Motor neuron (in vitro differentiated cells): ENCODE data around the gene PPP1R13L. TPM values are rescaled to one million over a fixed set of nuclear protein-coding genes. Genes with fewer than 3 reads are reported as not detected.
"Not testable (repeated sequence)": the region's sequence is repeated elsewhere in the genome, so short reads cannot be mapped to it uniquely, and the experiment has no call there.

ENCODE experiments used
- ATAC-seq, 8 experiments: fragments of 200-7000 bp; cut with Tn5 transposase; replicated peaks in 6 of 8; 2 replicates each; pipeline ENCODE4 v1.8.0; 2021; ENCODE audit warnings: mild to moderate bottlenecking in 8 of 8, moderate library complexity in 8 of 8
- H3K27ac ChIP-seq, 2 donors: fragments of 250-450 bp; sonication (Bioruptor Pico); 2 replicates each; pipeline ENCODE4 v1.9.0; 2021; ENCODE audit warnings: antibody characterized with exemption in 2 of 2, mild to moderate bottlenecking in 2 of 2, moderate library complexity in 1 of 2
- H3K4me1 ChIP-seq, 2 donors: fragments of 250-450 bp; sonication (Bioruptor Pico); replicated peaks in 1 of 2; 2 replicates each; pipeline ENCODE4 v1.6.1; 2021; ENCODE audit warnings: antibody characterized with exemption in 2 of 2, mild to moderate bottlenecking in 2 of 2, moderate library complexity in 1 of 2
- H3K4me3 ChIP-seq, 5 donors: fragments of 250-450 bp; sonication (Bioruptor Pico); 2 replicates each; pipeline ENCODE4 v1.9.0; 2021; ENCODE audit warnings: antibody characterized with exemption in 5 of 5, mild to moderate bottlenecking in 5 of 5, moderate library complexity in 4 of 5
- WGBS, 10 experiments: fragments of 450-650 bp; shearing (Covaris generic); methylation state at CpG; one replicate each; pipeline ENCODE4 v1.0.0; 2022; 5-methylcytosine and 5-hydroxymethylcytosine counted together
- in situ Hi-C, 9 experiments: fragments of 400-800 bp; cut with MboI; loops; one replicate each; pipeline ENCODE4 v1.15.0; 2021; ENCODE audit warnings: low sequenced_read_pairs in 9 of 9, low pct_unique_long_range_greater_than_20kb in 2 of 9; ENCODE audit not compliant: unreplicated experiment in 9 of 9
- total RNA-seq, 8 experiments: library from RNA; unstranded; fragments of 300-600 nt; gene quantifications; 2 replicates each; pipeline versions ENCODE4 v1.2.3 to v1.2.4, GENCODE V29; 2022

Gene PPP1R13L
- total RNA-seq, 8 experiments from 2014 or later: 0.67 to 4.2 (median 1.5) TPM

- no peaks in the 10 kb centered on the region for H3K4me1 ChIP-seq
- in situ Hi-C loops: no loop called here
- H3K4me3 ChIP-seq: no peak overlapping the region
- no peak overlapping the region for H3K27ac ChIP-seq
- 91 to 100% (median 100%) methylated on average over 1 to 4 of the region's 6 CpGs; no CpG with 5 or more reads in 6 of the 10 experiments for WGBS, 10 experiments
- ATAC-seq: no peak
These were observed 8.6 kb upstream of the PPP1R13L start for GRCh38 chr19:45413497-45413896.

DNA sequence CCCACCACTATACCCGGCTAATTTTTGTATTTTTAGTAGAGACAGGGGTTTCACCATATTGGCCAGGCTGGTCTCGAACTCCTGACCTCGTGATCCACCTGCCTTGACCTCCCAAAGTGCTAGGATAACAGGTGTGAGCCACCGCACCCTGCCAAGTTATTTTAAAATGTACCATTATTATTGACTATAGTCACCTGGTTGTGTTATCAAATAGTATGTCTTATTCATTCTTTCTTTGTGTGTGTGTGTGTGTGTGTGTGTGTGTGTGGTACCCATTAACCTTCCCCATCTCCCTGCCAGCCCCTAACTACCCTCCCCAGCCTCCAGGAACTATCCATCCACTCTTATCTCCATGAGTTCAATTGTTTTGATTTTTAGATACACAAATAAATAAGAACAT is 5.5 kb upstream of the PPP1R13L start:
- ATAC-seq, H3K27ac ChIP-seq, H3K4me1 ChIP-seq, in situ Hi-C loops, H3K4me3 ChIP-seq: not testable (repeated sequence)
- 85 to 100% (median 100%) methylated on average over 1 to 3 of the region's 4 CpGs; no CpG with 5 or more reads in 5 of the 10 experiments for WGBS, 10 experiments

GRCh38 chr19:45409557-45409920 is 4.7 kb upstream of the PPP1R13L start:
- Histone ChIP-seq H3K4me1 (peaks cover 4 to 6% of the 10 kb centered on the region in 2 donors), H3K4me3 (no peak overlapping the region), H3K27ac (no peak overlapping the region)
- ATAC-seq: no peak
- WGBS, 10 experiments: 44 to 89% (median 72%) methylated on average over 2 to 4 of the region's 4 CpGs; no CpG with 5 or more reads in 6 of the 10 experiments
- in situ Hi-C loops: no loop called here

DNA sequence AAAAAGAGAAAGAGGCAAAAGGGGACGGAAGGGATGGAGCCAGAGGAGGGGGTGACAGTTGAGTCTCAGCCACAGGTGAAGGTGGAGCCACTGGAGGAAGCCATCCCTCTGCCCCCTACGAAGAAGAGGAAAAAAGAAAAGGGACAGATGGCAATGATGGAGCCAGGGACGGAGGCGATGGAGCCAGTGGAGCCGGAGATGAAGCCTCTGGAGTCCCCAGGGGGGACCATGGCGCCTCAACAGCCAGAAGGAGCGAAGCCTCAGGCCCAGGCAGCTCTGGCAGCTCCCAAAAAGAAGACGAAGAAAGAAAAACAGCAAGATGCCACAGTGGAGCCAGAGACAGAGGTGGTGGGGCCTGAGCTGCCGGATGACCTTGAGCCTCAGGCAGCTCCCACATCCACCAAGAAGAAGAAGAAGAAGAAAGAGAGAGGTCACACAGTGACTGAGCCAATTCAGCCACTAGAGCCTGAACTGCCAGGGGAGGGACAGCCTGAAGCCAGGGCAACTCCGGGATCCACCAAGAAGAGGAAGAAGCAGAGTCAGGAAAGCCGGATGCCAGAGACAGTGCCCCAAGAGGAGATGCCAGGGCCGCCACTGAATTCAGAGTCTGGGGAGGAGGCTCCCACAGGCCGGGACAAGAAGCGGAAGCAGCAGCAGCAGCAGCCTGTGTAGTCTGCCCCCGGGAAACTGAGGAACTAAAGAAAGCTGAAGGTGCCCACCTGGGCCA is 4.1 kb upstream of the PPP1R13L start:
- no peak for ATAC-seq
- H3K4me3 ChIP-seq: no peak overlapping the region
- in situ Hi-C loops: no loop called here
- no peak overlapping the region for H3K27ac ChIP-seq
- 83 to 100% (median 91%) methylated on average over 1 to 12 of the region's 15 CpGs; no CpG with 5 or more reads in 1 of the 10 experiments for WGBS, 10 experiments
- H3K4me1 ChIP-seq: peaks cover 4 to 6% of the 10 kb centered on the region in 2 donors

GRCh38 chr19:45408121-45408520 is 3.3 kb upstream of the PPP1R13L start:
- Histone ChIP-seq H3K27ac (no peak overlapping the region), H3K4me1 (peaks cover 4 to 6% of the 10 kb centered on the region in 2 donors), H3K4me3 (no peak overlapping the region)
- 50 to 100% (median 83%) methylated on average over 1 to 5 of the region's 8 CpGs; no CpG with 5 or more reads in 7 of the 10 experiments for WGBS, 10 experiments
- no peak for ATAC-seq
- in situ Hi-C loops: no loop called here

DNA sequence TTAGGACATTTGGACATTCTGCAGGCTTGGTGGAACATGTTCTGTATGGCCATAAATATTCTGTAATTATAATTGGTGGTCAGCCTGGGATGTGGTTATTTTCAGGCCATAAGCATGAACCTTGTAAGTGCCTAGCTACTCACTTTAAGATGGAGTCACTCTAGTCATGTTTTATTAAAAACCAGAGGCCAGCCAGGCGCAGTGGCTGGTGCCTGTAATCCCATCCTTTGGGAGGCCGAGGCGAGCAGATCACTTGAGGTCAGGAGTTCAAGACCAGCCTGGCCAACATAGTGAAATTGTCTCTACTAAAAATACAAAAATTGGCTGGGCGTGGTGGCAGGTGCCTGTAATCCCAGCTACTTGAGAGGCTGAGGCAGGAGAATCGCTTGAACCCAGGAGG is 2.7 kb upstream of the PPP1R13L start:
- ATAC-seq, H3K4me1 ChIP-seq, H3K4me3 ChIP-seq, H3K27ac ChIP-seq, in situ Hi-C loops: not testable (repeated sequence)
- WGBS, 10 experiments: 62 to 100% (median 68%) methylated on average over 2 to 5 of the region's 5 CpGs; no CpG with 5 or more reads in 7 of the 10 experiments

DNA sequence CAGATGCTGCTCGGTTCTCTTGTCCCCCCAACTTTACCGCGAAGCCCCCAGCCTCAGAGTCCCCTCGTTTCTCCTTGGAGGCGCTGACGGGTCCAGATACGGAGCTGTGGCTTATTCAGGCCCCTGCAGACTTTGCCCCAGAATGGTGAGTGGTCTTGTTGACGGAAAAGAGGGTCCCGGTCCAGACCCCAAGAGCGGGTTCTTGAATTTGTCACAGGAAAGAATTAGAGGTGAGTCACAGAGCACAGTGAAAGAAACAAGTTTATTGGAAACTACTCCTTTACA is 2.2 kb upstream of the PPP1R13L start:
- no peak for ATAC-seq
- WGBS, 10 experiments: 0 to 2% (median 0%) methylated on average over 1 to 5 of the region's 10 CpGs; no CpG with 5 or more reads in 3 of the 10 experiments
- in situ Hi-C loops: no loop called here
- H3K4me1 ChIP-seq: peaks cover 6 to 7% of the 10 kb centered on the region in 2 donors
- H3K4me3 ChIP-seq: peak overlapping the region; percentile 58 to 84 (median 78)
- H3K27ac ChIP-seq: no peak overlapping the region

GRCh38 chr19:45406226-45407090 is 1.6 kb upstream of the PPP1R13L start, which contains the start of gene POLR1G:
POLR1G (plus strand) TSS chr19:45406644; CDS start chr19:45406697, 53 bp downstream.
- 0 to 1% (median 0%) methylated on average over 3 to 22 of the region's 51 CpGs; no CpG with 5 or more reads in 4 of the 10 experiments for whole genome bisulfite sequencing, 10 experiments
- in situ Hi-C loops: no loop called here
- H3K27ac ChIP-seq: peak within 1 kb of the TSS; percentile 97 to 98
- peaks cover 6 to 7% of the 10 kb centered on the region in 2 donors for H3K4me1 ChIP-seq
- peak; percentile 65 to 87 (median 80) for ATAC-seq
- peak within 1 kb of the TSS; percentile 58 to 84 (median 78) for H3K4me3 ChIP-seq

- Histone ChIP-seq H3K4me3 (peak overlapping the region; percentile 58 to 84 (median 78)), H3K4me1 (peaks cover 6 to 7% of the 10 kb centered on the region in 2 donors), H3K27ac (peak overlapping the region; percentile 97 to 98)
- in situ Hi-C loops: no loop called here
- 0 to 6% (median 0%) methylated on average over 1 to 8 of the region's 48 CpGs; no CpG with 5 or more reads in 4 of the 10 experiments for WGBS, 10 experiments
- ATAC-seq: peak; percentile 61 to 75 (median 66)
These were observed 761 bp upstream of the PPP1R13L start for GRCh38 chr19:45405435-45406225.

DNA sequence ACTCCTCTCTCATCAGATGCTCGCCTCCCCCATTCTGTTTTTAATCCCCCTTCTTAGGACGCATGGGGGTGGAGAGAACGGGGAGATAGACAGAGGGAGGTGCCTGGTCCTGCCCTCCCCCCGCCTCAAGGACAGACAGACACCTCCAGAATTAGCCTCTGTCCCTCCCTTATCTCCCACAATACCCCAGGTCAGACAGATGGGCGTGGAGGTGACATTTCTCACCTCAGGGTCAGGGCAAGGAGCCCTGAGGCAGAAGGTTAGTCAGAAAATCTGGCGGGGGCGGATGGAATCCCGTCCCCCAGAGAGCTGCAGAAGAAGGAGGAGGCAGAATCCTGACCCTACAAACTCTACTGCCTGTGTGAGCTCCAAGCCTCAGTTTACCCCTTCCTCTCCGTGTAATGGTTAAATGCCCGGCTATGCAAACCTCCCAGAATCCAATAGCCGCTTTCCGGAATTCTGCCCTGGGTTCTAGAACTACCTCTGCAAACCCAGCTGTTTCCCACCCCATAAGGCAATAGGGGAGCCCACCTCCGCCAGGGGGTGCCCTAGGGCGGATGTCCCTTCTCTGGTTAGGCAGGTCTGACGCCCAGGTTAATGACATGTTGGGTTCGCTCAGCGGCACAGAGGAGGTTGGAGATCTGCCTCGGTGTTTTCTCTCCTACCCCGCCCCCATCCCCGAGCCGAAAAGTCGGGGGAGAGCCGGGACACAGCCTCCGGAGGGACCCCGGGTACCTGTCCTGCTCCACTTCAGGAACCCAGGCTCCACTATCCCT is 900 bp downstream of the PPP1R13L start:
- peaks cover 6 to 7% of the 10 kb centered on the region in 2 donors for H3K4me1 ChIP-seq
- no peak for ATAC-seq
- H3K4me3 ChIP-seq: peak overlapping the region in 2 of 5 donors; percentile 81 to 84
- no peak overlapping the region for H3K27ac ChIP-seq
- in situ Hi-C loops: no loop called here
- 0 to 68% (median 10%) methylated on average over 1 to 7 of the region's 25 CpGs; no CpG with 5 or more reads in 1 of the 10 experiments for WGBS, 10 experiments

GRCh38 chr19:45403272-45403671 is 1.6 kb downstream of the PPP1R13L start:
- WGBS, 10 experiments: 40 to 100% (median 64%) methylated on average over 1 to 3 of the region's 4 CpGs; no CpG with 5 or more reads in 3 of the 10 experiments
- H3K4me3 ChIP-seq: no peak overlapping the region
- peaks cover 8 to 14% of the 10 kb centered on the region in 2 donors for H3K4me1 ChIP-seq
- ATAC-seq: no peak
- no peak overlapping the region for H3K27ac ChIP-seq
- in situ Hi-C loops: no loop called here
